Measurements from ENCODE around the gene IZUMO4. TPM values are rescaled to one million over a fixed set of nuclear protein-coding genes. Genes with fewer than 3 reads are reported as not detected.

IZUMO4 gene
- total and polyA plus RNA-seq, 10 of the 15 experiments (the other 5 are each of a cell fraction or from before 2014, with no cell fraction given), result 0.53 to 27.1 (median 7.5) TPM

DNA sequence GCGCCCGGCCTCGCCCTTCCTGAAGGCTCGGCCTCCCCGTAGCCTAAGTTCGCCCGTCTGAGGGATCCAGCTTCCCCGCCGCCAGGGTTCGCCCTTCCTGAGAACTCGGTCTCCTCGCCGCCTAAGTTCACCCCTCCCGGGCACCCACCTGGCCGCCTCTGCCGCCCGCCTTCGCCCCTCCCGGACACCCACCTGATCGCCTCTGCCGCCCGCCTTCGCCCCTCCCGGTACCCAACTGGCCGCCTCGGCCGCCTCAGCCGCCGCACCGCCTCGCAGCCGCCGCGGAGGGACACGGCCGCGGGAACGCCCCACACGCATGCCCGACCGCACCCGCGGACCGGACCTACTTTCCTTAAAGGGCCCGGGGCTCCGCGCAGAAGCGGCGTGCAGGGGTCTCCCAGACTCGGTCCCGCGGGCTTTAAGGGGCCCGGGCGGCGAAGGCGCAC lies 658 bp upstream of the IZUMO4 start, which contains the start of gene MOB3A:
Gene MOB3A, minus strand, starts transcription at position 293 of the 446 bp plus-strand sequence. CDS start 17,766 bp downstream, outside the sequence.
- intact Hi-C loops (cut with micrococcal nuclease; ENCODE audit: unreplicated experiment) (loop anchor here (10.0 kb wide), 3 partner anchors 139 to 191 kb away; partner anchors contain the start of genes ADAT3, PLEKHJ1, SCAMP4 and SF3A2), in situ Hi-C loops (cut with MboI) (no loop called here)
- SMC1A ChIA-PET (ENCODE audit: uncharacterized antibody, unreplicated experiment), result interaction anchor here (1.9 to 5.1 kb wide), 2 partner anchors 13 to 44 kb away, joined by 7 to 43 read pairs; no protein-coding TSS in a partner anchor
- CTCF ChIA-PET, result interaction anchor here (1.4 to 3.1 kb wide), 2 partner anchors 27 to 47 kb away, joined by 3 to 7 read pairs; no protein-coding TSS in a partner anchor
- DNase-seq (ENCODE audit: low read depth, low spot score) (no peak), FAIRE-seq (no peak), ATAC-seq (peak; percentile 49)
- Histone ChIP-seq H3K4me3 (peak within 1 kb of the TSS; percentile 93), H3K9me3 (replicated peaks; ENCODE audit: control insufficient read depth, insufficient read depth, low read length) (no peaks in the 10 kb centered on the region), H2AFZ (ENCODE audit: control insufficient read depth, low read depth, low read length) (peak within 1 kb of the TSS; percentile 69), H3K36me3 (ENCODE audit: control insufficient read depth in 2 of 2, insufficient read depth in 2 of 2, low read length in 1 of 2) (peaks cover 3 to 15% of the 10 kb centered on the region in 2 experiments; a peak in 3 of 4 replicates), H3K79me2 (ENCODE audit: control insufficient read depth, insufficient read depth, low read length) (peaks cover 55% of the 10 kb centered on the region), H3K4me2 (ENCODE audit: control insufficient read depth, insufficient read depth) (peak within 1 kb of the TSS; percentile 88), H3K27ac (ENCODE audit: control insufficient read depth, insufficient read depth) (peak within 1 kb of the TSS; percentile 93), H3K27me3 (replicated peaks in 1 of 2; ENCODE audit: control insufficient read depth in 2 of 2, insufficient read depth in 2 of 2, low read length in 1 of 2) (no peaks in the 10 kb centered on the region), H4K20me1 (ENCODE audit: control insufficient read depth, insufficient read depth) (no peaks in the 10 kb centered on the region), H3K9ac (ENCODE audit: control insufficient read depth, insufficient read depth, low read length) (peak within 1 kb of the TSS; percentile 83), H3K4me1 (ENCODE audit: control insufficient read depth, insufficient read depth, low read length) (peaks cover 21% of the 10 kb centered on the region)
- whole genome bisulfite sequencing (ENCODE audit: insufficient coverage, insufficient replicate concordance, low lambda C conversion rate, missing lambda C conversion rate), result under 1% methylated on average over 50 of the region's 56 CpGs
- RAD21 ChIA-PET (ENCODE audit: unreplicated experiment), result interaction anchor here (0.9 to 4.9 kb wide), 2 partner anchors 9 to 13 kb away, joined by 5 to 31 read pairs; no protein-coding TSS in a partner anchor
- POLR2A ChIA-PET, result interaction anchor here (1.5 to 7.8 kb wide), 4 partner anchors 13 to 232 kb away, joined by 4 to 110 read pairs (median 48); partner anchors contain the start of gene MKNK2
- no TSS peak for BruUV-seq (replicated peaks)
- TF ChIP-seq, protein P1, sequence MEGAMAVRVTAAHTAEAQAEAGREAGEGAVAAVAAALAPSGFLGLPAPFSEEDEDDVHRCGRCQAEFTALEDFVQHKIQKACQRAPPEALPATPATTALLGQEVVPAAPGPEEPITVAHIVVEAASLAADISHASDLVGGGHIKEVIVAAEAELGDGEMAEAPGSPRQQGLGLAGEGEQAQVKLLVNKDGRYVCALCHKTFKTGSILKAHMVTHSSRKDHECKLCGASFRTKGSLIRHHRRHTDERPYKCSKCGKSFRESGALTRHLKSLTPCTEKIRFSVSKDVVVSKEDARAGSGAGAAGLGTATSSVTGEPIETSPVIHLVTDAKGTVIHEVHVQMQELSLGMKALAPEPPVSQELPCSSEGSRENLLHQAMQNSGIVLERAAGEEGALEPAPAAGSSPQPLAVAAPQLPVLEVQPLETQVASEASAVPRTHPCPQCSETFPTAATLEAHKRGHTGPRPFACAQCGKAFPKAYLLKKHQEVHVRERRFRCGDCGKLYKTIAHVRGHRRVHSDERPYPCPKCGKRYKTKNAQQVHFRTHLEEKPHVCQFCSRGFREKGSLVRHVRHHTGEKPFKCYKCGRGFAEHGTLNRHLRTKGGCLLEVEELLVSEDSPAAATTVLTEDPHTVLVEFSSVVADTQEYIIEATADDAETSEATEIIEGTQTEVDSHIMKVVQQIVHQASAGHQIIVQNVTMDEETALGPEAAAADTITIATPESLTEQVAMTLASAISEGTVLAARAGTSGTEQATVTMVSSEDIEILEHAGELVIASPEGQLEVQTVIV (IDR thresholded peaks at IDR 0.05; ENCODE audit: borderline replicate concordance, partially characterized antibody), result peak; percentile 11
- TF ChIP-seq PAX8 (IDR thresholded peaks at IDR 0.05), result no peak
- TF ChIP-seq SPI1 (IDR thresholded peaks at IDR 0.05; ENCODE audit: borderline replicate concordance, insufficient read depth, low read depth, low read length), result no peak
- TF ChIP-seq, protein P2, sequence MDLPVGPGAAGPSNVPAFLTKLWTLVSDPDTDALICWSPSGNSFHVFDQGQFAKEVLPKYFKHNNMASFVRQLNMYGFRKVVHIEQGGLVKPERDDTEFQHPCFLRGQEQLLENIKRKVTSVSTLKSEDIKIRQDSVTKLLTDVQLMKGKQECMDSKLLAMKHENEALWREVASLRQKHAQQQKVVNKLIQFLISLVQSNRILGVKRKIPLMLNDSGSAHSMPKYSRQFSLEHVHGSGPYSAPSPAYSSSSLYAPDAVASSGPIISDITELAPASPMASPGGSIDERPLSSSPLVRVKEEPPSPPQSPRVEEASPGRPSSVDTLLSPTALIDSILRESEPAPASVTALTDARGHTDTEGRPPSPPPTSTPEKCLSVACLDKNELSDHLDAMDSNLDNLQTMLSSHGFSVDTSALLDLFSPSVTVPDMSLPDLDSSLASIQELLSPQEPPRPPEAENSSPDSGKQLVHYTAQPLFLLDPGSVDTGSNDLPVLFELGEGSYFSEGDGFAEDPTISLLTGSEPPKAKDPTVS (IDR thresholded peaks at IDR 0.05; ENCODE audit: low read depth, low read length), result 0 out of 2 replicates have a peak, but pooled peaks have one; percentile 33
- TF ChIP-seq, protein P3, sequence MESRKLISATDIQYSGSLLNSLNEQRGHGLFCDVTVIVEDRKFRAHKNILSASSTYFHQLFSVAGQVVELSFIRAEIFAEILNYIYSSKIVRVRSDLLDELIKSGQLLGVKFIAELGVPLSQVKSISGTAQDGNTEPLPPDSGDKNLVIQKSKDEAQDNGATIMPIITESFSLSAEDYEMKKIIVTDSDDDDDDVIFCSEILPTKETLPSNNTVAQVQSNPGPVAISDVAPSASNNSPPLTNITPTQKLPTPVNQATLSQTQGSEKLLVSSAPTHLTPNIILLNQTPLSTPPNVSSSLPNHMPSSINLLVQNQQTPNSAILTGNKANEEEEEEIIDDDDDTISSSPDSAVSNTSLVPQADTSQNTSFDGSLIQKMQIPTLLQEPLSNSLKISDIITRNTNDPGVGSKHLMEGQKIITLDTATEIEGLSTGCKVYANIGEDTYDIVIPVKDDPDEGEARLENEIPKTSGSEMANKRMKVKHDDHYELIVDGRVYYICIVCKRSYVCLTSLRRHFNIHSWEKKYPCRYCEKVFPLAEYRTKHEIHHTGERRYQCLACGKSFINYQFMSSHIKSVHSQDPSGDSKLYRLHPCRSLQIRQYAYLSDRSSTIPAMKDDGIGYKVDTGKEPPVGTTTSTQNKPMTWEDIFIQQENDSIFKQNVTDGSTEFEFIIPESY (IDR thresholded peaks at IDR 0.05), result no peak
- TF ChIP-seq NFYB (IDR thresholded peaks at IDR 0.05; ENCODE audit: insufficient read depth, low read depth, low read length), result no peak
- 0 out of 2 replicates have a peak, but pooled peaks have one; percentile 51 for TF ChIP-seq ZSCAN29 (IDR thresholded peaks at IDR 0.05)
- TF ChIP-seq NFIC (IDR thresholded peaks at IDR 0.05; ENCODE audit: low read depth, low read length), result no peak
- TF ChIP-seq POLR2AphosphoS2 (IDR thresholded peaks at IDR 0.05; ENCODE audit: low read depth, low read length), result 0 out of 2 replicates have a peak, but pooled peaks have one; percentile 56
- TF ChIP-seq NFYA (IDR thresholded peaks at IDR 0.05; ENCODE audit: borderline replicate concordance, low read depth, low read length), result no peak
- TF ChIP-seq POLR2AphosphoS5 (IDR thresholded peaks at IDR 0.05; ENCODE audit: low read length), result no peak
- TF ChIP-seq IKZF2 (IDR thresholded peaks at IDR 0.05), result peak; percentile 2 to 72; a peak in 2 of 4 replicates
- no peak for TF ChIP-seq CBX3 (IDR thresholded peaks at IDR 0.05; ENCODE audit: borderline replicate concordance, low read depth)
- TF ChIP-seq, protein P4, sequence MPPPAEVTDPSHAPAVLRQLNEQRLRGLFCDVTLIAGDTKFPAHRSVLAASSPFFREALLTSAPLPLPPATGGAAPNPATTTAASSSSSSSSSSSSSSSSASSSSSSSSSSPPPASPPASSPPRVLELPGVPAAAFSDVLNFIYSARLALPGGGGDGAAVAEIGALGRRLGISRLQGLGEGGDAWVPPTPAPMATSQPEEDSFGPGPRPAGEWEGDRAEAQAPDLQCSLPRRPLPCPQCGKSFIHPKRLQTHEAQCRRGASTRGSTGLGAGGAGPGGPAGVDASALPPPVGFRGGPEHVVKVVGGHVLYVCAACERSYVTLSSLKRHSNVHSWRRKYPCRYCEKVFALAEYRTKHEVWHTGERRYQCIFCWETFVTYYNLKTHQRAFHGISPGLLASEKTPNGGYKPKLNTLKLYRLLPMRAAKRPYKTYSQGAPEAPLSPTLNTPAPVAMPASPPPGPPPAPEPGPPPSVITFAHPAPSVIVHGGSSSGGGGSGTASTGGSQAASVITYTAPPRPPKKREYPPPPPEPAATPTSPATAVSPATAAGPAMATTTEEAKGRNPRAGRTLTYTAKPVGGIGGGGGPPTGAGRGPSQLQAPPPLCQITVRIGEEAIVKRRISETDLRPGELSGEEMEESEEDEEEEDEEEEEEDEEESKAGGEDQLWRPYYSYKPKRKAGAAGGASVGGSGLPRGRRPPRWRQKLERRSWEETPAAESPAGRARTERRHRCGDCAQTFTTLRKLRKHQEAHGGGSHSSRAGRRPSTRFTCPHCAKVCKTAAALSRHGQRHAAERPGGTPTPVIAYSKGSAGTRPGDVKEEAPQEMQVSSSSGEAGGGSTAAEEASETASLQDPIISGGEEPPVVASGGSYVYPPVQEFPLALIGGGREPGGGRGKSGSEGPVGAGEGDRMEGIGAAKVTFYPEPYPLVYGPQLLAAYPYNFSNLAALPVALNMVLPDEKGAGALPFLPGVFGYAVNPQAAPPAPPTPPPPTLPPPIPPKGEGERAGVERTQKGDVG (CRISPR knock-in tag; IDR thresholded peaks at IDR 0.05), result no peak

Data from GM12878 (cell line).